Activated T-cell treated with anti-CD3 and anti-CD28 coated beads for 48 hours (primary cell): ENCODE data around the gene AGAP1.

ENCODE experiments used
- DNase-seq: peaks from one replicate; pipeline ENCODE4 v3.0.0-alpha.2; 2020; ENCODE audit warnings: low read depth

Gene AGAP1

GRCh38 chr2:235550378-235550760 lies 56.5 kb downstream of the AGAP1 start:
- DNase-seq, result no peak

- DNase-seq, result no peak
Observed at GRCh38 chr2:235550946-235551345, 57.1 kb downstream of the AGAP1 start.

GRCh38 chr2:235551965-235552364 lies 58.1 kb downstream of the AGAP1 start:
- no peak for DNase-seq

- DNase-seq, result no peak
Observed at GRCh38 chr2:235552671-235553070, 58.8 kb downstream of the AGAP1 start.

- DNase-seq, result no peak
Observed at GRCh38 chr2:235553291-235553690, 59.4 kb downstream of the AGAP1 start.

GRCh38 chr2:235553696-235554100 lies 59.9 kb downstream of the AGAP1 start:
- DNase-seq, result no peak

GRCh38 chr2:235554385-235554784 lies 60.5 kb downstream of the AGAP1 start:
- no peak for DNase-seq

GRCh38 chr2:235554936-235555335 lies 61.1 kb downstream of the AGAP1 start:
- no peak for DNase-seq

- DNase-seq, result no peak
Observed at GRCh38 chr2:235555371-235555770, 61.5 kb downstream of the AGAP1 start.

- no peak for DNase-seq
Observed at GRCh38 chr2:235556086-235556485, 62.2 kb downstream of the AGAP1 start.

GRCh38 chr2:235556901-235557300 lies 63.1 kb downstream of the AGAP1 start:
- DNase-seq, result no peak

GRCh38 chr2:235557903-235558302 lies 64.1 kb downstream of the AGAP1 start:
- DNase-seq, result no peak

- no peak for DNase-seq
Observed at GRCh38 chr2:235558572-235558971, 64.7 kb downstream of the AGAP1 start.

GRCh38 chr2:235560345-235560744 lies 66.5 kb downstream of the AGAP1 start:
- no peak for DNase-seq

GRCh38 chr2:235561450-235561849 lies 67.6 kb downstream of the AGAP1 start:
- DNase-seq, result no peak

- no peak for DNase-seq
Observed at GRCh38 chr2:235562065-235562747, 68.4 kb downstream of the AGAP1 start.

- DNase-seq, result no peak
Observed at GRCh38 chr2:235563056-235563910, 69.4 kb downstream of the AGAP1 start.

- DNase-seq, result no peak
Observed at GRCh38 chr2:235564066-235564465, 70.2 kb downstream of the AGAP1 start.

- no peak for DNase-seq
Observed at GRCh38 chr2:235564884-235565530, 71.2 kb downstream of the AGAP1 start.

- no peak for DNase-seq
Observed at GRCh38 chr2:235566415-235566814, 72.6 kb downstream of the AGAP1 start.

GRCh38 chr2:235566931-235567495 lies 73.2 kb downstream of the AGAP1 start:
- no peak for DNase-seq

- DNase-seq, result no peak
Observed at GRCh38 chr2:235567842-235568241, 74.0 kb downstream of the AGAP1 start.

GRCh38 chr2:235568431-235568830 lies 74.6 kb downstream of the AGAP1 start:
- no peak for DNase-seq
